ENCODE measurements around the gene NBR1.
"Not testable (repeated sequence)": the region's sequence is repeated elsewhere in the genome, so short reads cannot be mapped to it uniquely, and the experiment has no call there.

The NBR1 gene

DNA sequence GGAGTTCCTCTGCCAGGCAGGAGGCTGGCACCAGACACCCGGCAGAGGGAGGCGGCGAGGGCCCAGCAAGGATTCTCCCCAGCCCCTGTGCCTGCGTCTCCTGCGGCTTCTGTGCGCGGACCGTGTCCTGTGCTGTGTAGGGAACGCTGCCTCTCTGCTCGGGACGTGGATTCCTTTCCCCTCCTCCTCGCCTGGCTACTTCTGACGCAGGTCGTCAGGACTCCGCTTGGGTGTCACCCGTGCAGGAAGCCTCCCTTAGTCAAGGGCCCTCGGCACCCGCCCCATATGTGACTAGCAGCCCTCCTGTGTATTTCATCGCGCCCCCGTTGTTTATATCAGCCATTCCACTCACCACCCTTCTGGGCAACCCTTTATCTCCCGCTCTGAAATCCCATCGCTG is 75.4 kb downstream of the NBR1 start:
- DNase-seq (ENCODE audit: low read depth in 2 of 2) = not testable (repeated sequence)

Measured in stimulated activated CD8-positive, alpha-beta memory T cell treated with anti-CD3 and anti-CD28 coated beads, Interleukin-15, amount 100 ng/mL, for 48 hours (primary cell).